Thyroid gland (tissue), 4 donors: ENCODE data around the gene BTRC.

Experiments used
- POLR2A ChIP-seq, 2 donors: fragments of 450-650 bp; IDR thresholded peaks; one replicate each; pipeline ENCODE4 v1.6.1; 2017; ENCODE audit warnings: antibody characterized with exemption in 2 of 2, mild to moderate bottlenecking in 2 of 2, moderate library complexity in 1 of 2
- TF ChIP-seq, protein P1 (sequence below), 6 experiments: fragments of 200-600 bp in 3 of 6; fragments of 450-650 bp in 3 of 6; sonication (generic) in 3 of 6; IDR thresholded peaks; one replicate each; pipeline ENCODE4 v1.5.1; 2016 to 2019; ENCODE audit warnings: antibody characterized with exemption in 6 of 6, mild to moderate bottlenecking in 2 of 6, inconsistent platforms in 1 of 6, moderate library complexity in 1 of 6

DNA sequence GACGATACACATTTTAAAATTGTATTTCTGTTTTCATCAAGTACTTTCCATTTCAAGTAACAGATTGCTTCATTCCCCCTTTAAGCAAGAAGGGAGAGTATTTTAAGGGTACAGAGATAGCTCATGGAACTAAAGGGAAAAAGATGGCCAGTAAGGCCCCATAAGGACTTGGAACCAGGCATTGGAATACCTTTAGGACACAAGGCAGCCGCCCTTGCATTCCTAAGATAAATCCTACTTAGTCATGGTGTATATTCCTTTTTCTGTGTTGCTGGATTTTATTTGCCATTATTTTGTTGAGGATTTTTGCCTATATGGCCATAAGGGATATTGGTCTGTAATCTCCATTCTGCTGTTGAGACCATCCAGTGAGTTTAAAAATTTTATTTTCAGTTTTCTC is 49.2 kb downstream of the BTRC start:
- TF ChIP-seq POLR2A (IDR thresholded peaks at IDR 0.05), result no peak
- TF ChIP-seq, protein P1, sequence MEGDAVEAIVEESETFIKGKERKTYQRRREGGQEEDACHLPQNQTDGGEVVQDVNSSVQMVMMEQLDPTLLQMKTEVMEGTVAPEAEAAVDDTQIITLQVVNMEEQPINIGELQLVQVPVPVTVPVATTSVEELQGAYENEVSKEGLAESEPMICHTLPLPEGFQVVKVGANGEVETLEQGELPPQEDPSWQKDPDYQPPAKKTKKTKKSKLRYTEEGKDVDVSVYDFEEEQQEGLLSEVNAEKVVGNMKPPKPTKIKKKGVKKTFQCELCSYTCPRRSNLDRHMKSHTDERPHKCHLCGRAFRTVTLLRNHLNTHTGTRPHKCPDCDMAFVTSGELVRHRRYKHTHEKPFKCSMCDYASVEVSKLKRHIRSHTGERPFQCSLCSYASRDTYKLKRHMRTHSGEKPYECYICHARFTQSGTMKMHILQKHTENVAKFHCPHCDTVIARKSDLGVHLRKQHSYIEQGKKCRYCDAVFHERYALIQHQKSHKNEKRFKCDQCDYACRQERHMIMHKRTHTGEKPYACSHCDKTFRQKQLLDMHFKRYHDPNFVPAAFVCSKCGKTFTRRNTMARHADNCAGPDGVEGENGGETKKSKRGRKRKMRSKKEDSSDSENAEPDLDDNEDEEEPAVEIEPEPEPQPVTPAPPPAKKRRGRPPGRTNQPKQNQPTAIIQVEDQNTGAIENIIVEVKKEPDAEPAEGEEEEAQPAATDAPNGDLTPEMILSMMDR (IDR thresholded peaks at IDR 0.05), result no peak
